SK-N-SH treated with all-trans-retinoic acid at 6 μM for 48 hours (cell line): ENCODE results near the gene ADAM8.

Experiments
- ATAC-seq: fragments of 200-7000 bp; cut with Tn5 transposase; 3 replicates; pipeline ENCODE4 v1.9.1; 2020; ENCODE audit warnings: mild to moderate bottlenecking, moderate library complexity
- ARNTL ChIP-seq: fragments of 450-650 bp; formaldehyde crosslinking; IDR thresholded peaks from 2 replicates; pipeline ENCODE4 v1.5.0; 2020; ENCODE audit warnings: low read depth, mild to moderate bottlenecking, moderate library complexity, borderline replicate concordance
- BACH2 ChIP-seq: fragments of 250-450 bp; sonication (Bioruptor Pico); IDR thresholded peaks from 2 replicates; pipeline ENCODE4 v1.9.0; 2021; ENCODE audit warnings: mild to moderate bottlenecking, borderline replicate concordance
- CREB5 ChIP-seq: fragments of 250-450 bp; sonication (Bioruptor Pico); IDR thresholded peaks from 2 replicates; pipeline ENCODE4 v1.5.1; 2020; ENCODE audit warnings: low read depth, mild to moderate bottlenecking, moderate library complexity
- CSDC2 ChIP-seq: fragments of 250-450 bp; sonication (Bioruptor Pico); IDR thresholded peaks from 2 replicates; pipeline ENCODE4 v1.5.0; 2020; ENCODE audit warnings: mild to moderate bottlenecking, moderate library complexity
- CSRNP3 ChIP-seq: fragments of 250-450 bp; sonication (Bioruptor Pico); IDR thresholded peaks from 2 replicates; pipeline ENCODE4 v1.5.1; 2021; ENCODE audit warnings: mild to moderate bottlenecking, moderate library complexity
- ESRRG ChIP-seq: fragments of 250-450 bp; sonication (Bioruptor Pico); IDR thresholded peaks from 2 replicates; pipeline ENCODE4 v1.6.1; 2021; ENCODE audit warnings: mild to moderate bottlenecking
- GLIS3 ChIP-seq: fragments of 250-450 bp; sonication (Bioruptor Pico); IDR thresholded peaks from 2 replicates; pipeline ENCODE4 v1.5.0; 2020; ENCODE audit warnings: mild to moderate bottlenecking, moderate library complexity
- ISL1 ChIP-seq: fragments of 250-450 bp; sonication (Bioruptor Pico); IDR thresholded peaks from 2 replicates; pipeline ENCODE4 v2.1.2; 2022; ENCODE audit warnings: mild to moderate bottlenecking, moderate library complexity
- OSR1 ChIP-seq: fragments of 250-450 bp; sonication (Bioruptor Pico); IDR thresholded peaks from 2 replicates; pipeline ENCODE4 v1.8.0; 2022; ENCODE audit warnings: moderate library complexity, mild to moderate bottlenecking, inconsistent platforms
- PATZ1 ChIP-seq: fragments of 250-450 bp; sonication (Bioruptor Pico); IDR thresholded peaks from 2 replicates; pipeline ENCODE4 v1.8.0; 2020; ENCODE audit warnings: mild to moderate bottlenecking, moderate library complexity, borderline replicate concordance
- POU6F1 ChIP-seq: fragments of 250-450 bp; sonication (Bioruptor Pico); IDR thresholded peaks from 2 replicates; pipeline ENCODE4 v1.8.0; 2021; ENCODE audit warnings: low read depth, mild to moderate bottlenecking, moderate library complexity, borderline replicate concordance
- PPARA ChIP-seq: fragments of 250-450 bp; sonication (Bioruptor Pico); IDR thresholded peaks from 2 replicates; pipeline ENCODE4 v1.5.0; 2020; ENCODE audit warnings: mild to moderate bottlenecking, borderline replicate concordance
- RARB ChIP-seq: fragments of 250-450 bp; sonication (Bioruptor Pico); IDR thresholded peaks from 2 replicates; pipeline ENCODE4 v1.8.0; 2021; ENCODE audit warnings: mild to moderate bottlenecking, moderate library complexity
- TCF4 ChIP-seq: fragments of 250-450 bp; sonication (Bioruptor Pico); IDR thresholded peaks from 2 replicates; pipeline ENCODE4 v1.8.0; 2021; ENCODE audit warnings: mild to moderate bottlenecking, moderate library complexity, borderline replicate concordance
- TOX ChIP-seq: fragments of 250-450 bp; sonication (Bioruptor Pico); IDR thresholded peaks from 2 replicates; pipeline ENCODE4 v1.8.0; 2021; ENCODE audit warnings: mild to moderate bottlenecking, moderate library complexity, borderline replicate concordance
- TSHZ2 ChIP-seq: fragments of 250-450 bp; sonication (Bioruptor Pico); IDR thresholded peaks from 2 replicates; pipeline ENCODE4 v1.5.0; 2020; ENCODE audit warnings: mild to moderate bottlenecking, moderate library complexity
- ZC3H10 ChIP-seq: fragments of 250-450 bp; sonication (Bioruptor Pico); IDR thresholded peaks from 2 replicates; pipeline ENCODE4 v1.5.1; 2021; ENCODE audit warnings: mild to moderate bottlenecking, moderate library complexity
- ZFP3 ChIP-seq: fragments of 250-450 bp; sonication (Bioruptor Pico); IDR thresholded peaks from 2 replicates; pipeline ENCODE4 v1.5.0; 2020; ENCODE audit warnings: mild to moderate bottlenecking, moderate library complexity
- ZFP30 ChIP-seq: fragments of 450-650 bp; formaldehyde crosslinking; IDR thresholded peaks from 2 replicates; pipeline ENCODE4 v1.5.0; 2022; ENCODE audit warnings: mild to moderate bottlenecking, moderate library complexity
- ZNF565 ChIP-seq: fragments of 450-650 bp; formaldehyde crosslinking; conservative IDR thresholded peaks from 2 replicates; pipeline ENCODE4 v1.5.0; 2020; ENCODE audit warnings: low read depth, mild to moderate bottlenecking, moderate library complexity
- ZNF70 ChIP-seq: fragments of 450-650 bp; formaldehyde crosslinking; IDR thresholded peaks from 2 replicates; pipeline ENCODE4 v1.5.0; 2020; ENCODE audit warnings: mild to moderate bottlenecking, moderate library complexity
- ZNF8 ChIP-seq: fragments of 450-650 bp; formaldehyde crosslinking; IDR thresholded peaks from 2 replicates; pipeline ENCODE4 v1.5.0; 2020; ENCODE audit warnings: mild to moderate bottlenecking, moderate library complexity

ADAM8 gene

GRCh38 chr10:133270773-133271297, 5.8 kb downstream of the ADAM8 start (continued):
- TF ChIP-seq PATZ1 (CRISPR knock-in tag) (no peak), ISL1 (no peak), CREB5 (no peak), ZNF70 (CRISPR knock-in tag) (no peak)
- TF ChIP-seq, all 23 proteins: peak for 0

GRCh38 chr10:133270204-133270603, 6.5 kb downstream of the ADAM8 start:
- no peak for TF ChIP-seq ARNTL (CRISPR knock-in tag)
- no peak for TF ChIP-seq TCF4 (CRISPR knock-in tag)
- no peak for TF ChIP-seq ZNF565
- no peak for TF ChIP-seq TOX
- no peak for TF ChIP-seq ZFP3 (CRISPR knock-in tag)
- no peak for TF ChIP-seq POU6F1 (CRISPR knock-in tag)
- TF ChIP-seq CSDC2 (CRISPR knock-in tag): no peak
- no peak for TF ChIP-seq BACH2
- TF ChIP-seq ZNF70 (CRISPR knock-in tag): no peak
- TF ChIP-seq GLIS3 (CRISPR knock-in tag): no peak
- no peak for TF ChIP-seq RARB (CRISPR knock-in tag)
- TF ChIP-seq ISL1: no peak
- no peak for TF ChIP-seq ZNF8 (CRISPR knock-in tag)
- ATAC-seq: no peak

- TF ChIP-seq RARB (CRISPR knock-in tag) (no peak), TCF4 (CRISPR knock-in tag) (no peak), TSHZ2 (CRISPR knock-in tag) (no peak), GLIS3 (CRISPR knock-in tag) (no peak), PPARA (no peak), ZNF8 (CRISPR knock-in tag) (no peak), PATZ1 (CRISPR knock-in tag) (no peak), ISL1 (no peak), ZC3H10 (no peak), POU6F1 (CRISPR knock-in tag) (no peak), OSR1 (CRISPR knock-in tag) (no peak), CREB5 (no peak), ZNF70 (CRISPR knock-in tag) (no peak), CSDC2 (CRISPR knock-in tag) (no peak), ESRRG (CRISPR knock-in tag) (no peak), CSRNP3 (no peak), TOX (no peak), ZFP30 (CRISPR knock-in tag) (no peak), ZFP3 (CRISPR knock-in tag) (no peak), BACH2 (no peak)
- TF ChIP-seq, all 23 proteins: peak for 0
- ATAC-seq: no peak
Observed at GRCh38 chr10:133269367-133269766, 7.3 kb downstream of the ADAM8 start.
